GM18858 (cell line): ENCODE results near the gene NENF.
"Not testable (repeated sequence)": the region's sequence is repeated elsewhere in the genome, so short reads cannot be mapped to it uniquely, and the experiment has no call there.

Experiments used
- ATAC-seq: cut with Tn5 transposase; IDR thresholded peaks from one replicate; pipeline ENCODE4 v1.9.1; 2021; ENCODE audit not compliant: unreplicated experiment

The NENF gene

GRCh38 chr1:212480711-212481437 lies 48.2 kb downstream of the NENF start:
- ATAC-seq = not testable (repeated sequence)

GRCh38 chr1:212481438-212481767 lies 48.7 kb downstream of the NENF start:
- no peak for ATAC-seq

GRCh38 chr1:212482006-212482636 lies 49.4 kb downstream of the NENF start:
- no peak for ATAC-seq

GRCh38 chr1:212482637-212483441 lies 50.1 kb downstream of the NENF start:
- no peak for ATAC-seq

GRCh38 chr1:212484701-212485570 lies 52.2 kb downstream of the NENF start:
- ATAC-seq = no peak

GRCh38 chr1:212485571-212485912 lies 52.8 kb downstream of the NENF start:
- no peak for ATAC-seq

GRCh38 chr1:212485913-212486618 lies 53.3 kb downstream of the NENF start:
- no peak for ATAC-seq

- ATAC-seq = no peak
Measured at GRCh38 chr1:212486619-212486975, 53.9 kb downstream of the NENF start.

- ATAC-seq = no peak
Measured at GRCh38 chr1:212487286-212487685, 54.6 kb downstream of the NENF start.

- ATAC-seq = no peak
Measured at GRCh38 chr1:212487774-212488435, 55.2 kb downstream of the NENF start.

GRCh38 chr1:212488436-212489283 lies 55.9 kb downstream of the NENF start:
- peak; percentile 64 for ATAC-seq

- ATAC-seq = no peak
Measured at GRCh38 chr1:212489284-212489859, 56.7 kb downstream of the NENF start.

- no peak for ATAC-seq
Measured at GRCh38 chr1:212490276-212490675, 57.6 kb downstream of the NENF start.

- no peak for ATAC-seq
Measured at GRCh38 chr1:212491454-212491853, 58.7 kb downstream of the NENF start.
